SK-N-MC (cell line): ENCODE data around the gene TTBK2.

ENCODE experiments used
- EZH2 ChIP-seq: fragments of 200-600 bp; sonication (generic); IDR thresholded peaks from one replicate; pipeline ENCODE4 v1.6.1; 2017; ENCODE audit warnings: antibody characterized with exemption
- FOXP2 ChIP-seq: optimal IDR thresholded peaks from 2 replicates; pipeline ENCODE3; 2011; ENCODE audit warnings: mild to moderate bottlenecking, moderate library complexity; ENCODE audit not compliant: insufficient read depth; ENCODE audit errors: extremely low read length, control extremely low read depth
- POLR2AphosphoS5 ChIP-seq: IDR thresholded peaks from 2 replicates; pipeline ENCODE4 v1.6.1; 2012; ENCODE audit warnings: mild to moderate bottlenecking, low read depth, low read length, borderline replicate concordance

DNA sequence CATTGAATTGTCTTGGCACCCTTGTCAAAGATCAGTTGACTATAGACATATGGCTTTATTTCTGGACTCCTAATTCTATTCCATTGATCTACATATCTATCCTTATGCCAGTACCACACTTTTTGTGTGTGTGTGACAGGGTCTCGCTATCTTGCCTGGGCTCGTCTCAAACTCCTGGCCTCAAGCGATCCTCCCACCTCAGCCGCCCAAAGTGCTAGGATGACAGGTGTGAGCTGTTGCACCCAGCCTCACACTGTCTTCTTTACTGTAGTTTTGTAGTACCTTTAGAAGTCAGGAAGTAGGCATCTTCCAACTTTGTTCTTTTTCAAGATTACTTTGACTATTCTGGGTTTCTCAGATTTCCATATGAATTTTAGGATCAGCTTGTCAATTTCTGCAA is 208.0 kb downstream of the TTBK2 start:
- TF ChIP-seq POLR2AphosphoS5, result no peak
- TF ChIP-seq EZH2, result no peak
- TF ChIP-seq FOXP2, result no peak
